Measurements from ENCODE around the gene SULT2A1. TPM values are rescaled to one million over a fixed set of nuclear protein-coding genes. Genes with fewer than 3 reads are reported as not detected.

SULT2A1 gene
- total RNA-seq, 1 donor from 2014 or later: not detected

GRCh38 chr19:47891923-47892666 lies 6.0 kb upstream of the SULT2A1 start:
- H3K27me3 ChIP-seq: no peaks in the 10 kb centered on the region
- TF ChIP-seq CTCF (IDR thresholded peaks at IDR 0.05): no peak
- ATAC-seq (no peak), DNase-seq (no peak)
- H3K36me3 ChIP-seq: no peaks in the 10 kb centered on the region
- H3K27ac ChIP-seq: peak overlapping the region; percentile 33
- intact Hi-C loops (cut with DNase I): no loop called here
- H3K4me3 ChIP-seq: no peak overlapping the region
- peaks cover 3% of the 10 kb centered on the region for H3K4me1 ChIP-seq
- no peaks in the 10 kb centered on the region for H3K9me3 ChIP-seq

- ATAC-seq: no peak
- no peaks in the 10 kb centered on the region for H3K27me3 ChIP-seq
- no peak overlapping the region for H3K4me3 ChIP-seq
- no peaks in the 10 kb centered on the region for H3K9me3 ChIP-seq
- no peak for TF ChIP-seq CTCF (IDR thresholded peaks at IDR 0.05)
- H3K36me3 ChIP-seq: no peaks in the 10 kb centered on the region
- peak overlapping the region; percentile 33 for H3K27ac ChIP-seq
- intact Hi-C loops (cut with DNase I): no loop called here
- DNase-seq: no peak
- peaks cover 3% of the 10 kb centered on the region for H3K4me1 ChIP-seq
Observed at GRCh38 chr19:47891622-47891922, 5.5 kb upstream of the SULT2A1 start.

- intact Hi-C loops (cut with DNase I): no loop called here
- H3K27me3 ChIP-seq: no peaks in the 10 kb centered on the region
- ATAC-seq (no peak), DNase-seq (no peak)
- peaks cover 3% of the 10 kb centered on the region for H3K4me1 ChIP-seq
- H3K36me3 ChIP-seq: no peaks in the 10 kb centered on the region
- peak overlapping the region; percentile 33 for H3K27ac ChIP-seq
- H3K4me3 ChIP-seq: no peak overlapping the region
- no peak for TF ChIP-seq CTCF (IDR thresholded peaks at IDR 0.05)
- H3K9me3 ChIP-seq: no peaks in the 10 kb centered on the region
Observed at GRCh38 chr19:47890865-47891621, 4.9 kb upstream of the SULT2A1 start.

- intact Hi-C loops (cut with DNase I): no loop called here
- Histone ChIP-seq H3K4me1 (no peaks in the 10 kb centered on the region), H3K27me3 (no peaks in the 10 kb centered on the region), H3K4me3 (no peak overlapping the region), H3K36me3 (no peaks in the 10 kb centered on the region), H3K27ac (no peak overlapping the region), H3K9me3 (no peaks in the 10 kb centered on the region)
- ATAC-seq (no peak), DNase-seq (no peak)
- TF ChIP-seq CTCF (IDR thresholded peaks at IDR 0.05): no peak
Observed at GRCh38 chr19:47885067-47885463, 1.1 kb downstream of the SULT2A1 start.

GRCh38 chr19:47882890-47883289 lies 3.2 kb downstream of the SULT2A1 start:
- no peak for DNase-seq
- H3K27me3 ChIP-seq: no peaks in the 10 kb centered on the region
- no peak overlapping the region for H3K27ac ChIP-seq
- TF ChIP-seq CTCF (IDR thresholded peaks at IDR 0.05): no peak
- H3K4me3 ChIP-seq: no peak overlapping the region
- no peaks in the 10 kb centered on the region for H3K36me3 ChIP-seq
- no peaks in the 10 kb centered on the region for H3K9me3 ChIP-seq
- intact Hi-C loops (cut with DNase I): no loop called here
- no peaks in the 10 kb centered on the region for H3K4me1 ChIP-seq
- ATAC-seq: no peak

Measured in upper lobe of right lung (tissue), 1 donor.